ENCODE data around the gene SPARC.

SPARC gene

DNA sequence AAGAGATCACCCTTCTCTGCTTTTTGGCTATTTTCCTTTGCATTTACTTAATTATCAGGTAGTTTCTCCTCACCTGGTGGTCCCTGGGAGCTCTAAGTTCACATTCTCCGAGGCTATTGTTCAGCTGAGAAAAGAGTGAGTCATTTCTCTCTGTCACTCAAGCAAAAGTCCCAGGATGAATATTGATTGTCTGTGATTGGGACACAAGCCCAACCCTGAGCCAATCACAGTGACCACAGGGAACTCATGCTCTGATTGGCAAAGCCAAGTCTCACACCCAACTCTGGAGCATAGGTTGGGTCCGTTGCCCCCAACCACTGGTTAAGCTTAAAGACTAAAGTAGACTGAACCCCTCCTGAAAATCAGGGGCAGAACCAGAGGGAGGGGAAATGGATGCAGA, 67.8 kb downstream of the SPARC start:
- no peak for DNase-seq

DNA sequence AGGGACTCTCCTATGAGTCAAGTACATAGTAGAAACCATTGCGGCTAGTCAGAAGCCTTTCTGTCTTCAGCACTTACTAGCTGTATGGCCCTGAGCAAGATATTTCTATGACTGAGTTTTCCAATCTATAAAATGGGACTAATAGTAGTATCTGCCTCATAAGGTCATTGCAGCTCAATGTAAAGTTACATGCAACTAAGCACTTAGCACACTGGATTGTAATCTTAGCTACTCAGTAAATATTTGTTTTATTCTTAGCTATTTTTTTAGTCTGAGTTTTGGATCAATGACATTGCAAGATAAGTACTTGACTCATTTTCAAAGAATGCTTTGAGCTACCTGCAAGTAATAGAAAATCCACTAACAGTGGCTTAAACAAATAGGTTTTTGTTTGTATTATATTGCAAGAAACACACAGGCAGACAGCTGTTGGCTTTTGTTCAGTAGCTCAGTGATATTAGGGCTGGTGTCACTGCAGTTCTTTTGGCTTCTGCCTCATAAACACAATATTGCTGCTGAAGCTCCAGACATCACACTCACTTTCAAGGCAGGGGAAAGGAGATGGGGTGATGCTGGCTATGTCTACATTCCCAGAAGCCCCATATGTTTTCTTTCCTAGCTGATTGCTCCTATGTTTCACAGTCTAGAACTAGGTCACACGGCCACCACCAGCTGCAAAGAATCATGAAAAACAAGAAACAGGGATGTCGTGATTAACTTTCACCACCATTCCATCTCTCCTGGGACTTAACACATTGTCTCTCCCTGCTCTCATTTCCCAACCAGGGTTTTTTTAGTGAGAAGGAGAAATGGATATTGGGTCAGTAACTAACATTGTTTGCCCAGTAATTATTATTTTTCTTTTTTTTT, 68.6 kb downstream of the SPARC start:
- DNase-seq: no peak

DNA sequence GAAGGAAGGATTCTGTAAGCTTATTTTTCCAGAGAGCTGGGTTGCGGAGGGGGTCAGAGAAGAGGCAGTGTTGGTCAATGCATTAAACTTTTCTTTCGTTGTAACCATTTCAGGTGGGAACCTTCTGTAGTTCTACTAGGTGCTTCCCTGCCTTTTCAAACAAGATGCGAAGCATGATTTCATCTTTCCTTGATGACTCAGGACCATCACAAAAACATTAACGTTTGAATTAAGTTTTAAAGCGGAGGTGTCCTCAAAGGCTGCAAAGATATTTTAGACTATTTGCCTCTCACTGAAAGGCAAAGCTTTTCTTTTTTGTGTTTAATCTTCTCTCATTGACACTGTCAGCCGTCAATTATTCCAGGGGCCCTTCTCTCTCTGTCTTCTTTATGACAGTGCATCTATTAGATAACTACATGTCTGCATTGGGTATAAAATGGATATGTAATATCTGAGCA, 69.3 kb downstream of the SPARC start:
- no peak for DNase-seq

DNA sequence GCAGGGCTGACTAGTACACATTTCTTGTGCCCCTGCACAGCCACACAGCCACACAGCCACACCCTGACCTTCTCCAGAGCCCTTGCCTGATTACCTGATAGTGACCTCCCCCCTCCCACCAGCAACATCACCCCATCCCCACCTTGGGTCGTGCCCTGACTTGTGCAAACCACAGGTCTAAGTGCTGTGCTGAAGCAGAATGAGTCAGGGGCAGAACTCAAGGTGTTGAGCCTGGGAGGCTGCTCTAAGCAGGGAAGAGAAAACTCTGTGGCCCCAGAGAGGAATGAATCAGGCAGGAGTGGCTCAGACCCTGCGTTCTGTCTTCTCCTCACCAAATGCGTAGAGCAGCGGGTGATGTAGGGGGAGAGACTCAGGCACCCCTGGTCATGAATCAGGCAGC, 71.3 kb downstream of the SPARC start:
- peak; percentile 34 for DNase-seq

DNA sequence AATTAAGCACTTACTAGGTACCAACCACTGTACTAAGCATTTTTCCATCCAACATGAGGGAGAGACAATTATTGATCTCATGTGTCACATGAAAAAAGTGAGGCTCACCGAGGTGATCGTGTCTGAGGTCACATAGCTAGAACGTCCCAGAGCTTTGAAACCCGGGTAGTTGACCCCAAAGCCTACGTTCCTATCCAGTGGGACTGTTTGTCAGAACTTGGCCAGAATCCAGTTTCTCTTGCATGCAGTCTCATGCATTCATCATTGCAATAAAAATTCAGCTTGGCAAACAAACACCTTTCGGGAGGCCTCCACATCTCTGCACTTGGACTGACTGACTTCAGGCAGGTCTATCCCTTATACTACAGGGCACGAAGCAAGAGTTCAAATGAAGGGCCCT, 72.2 kb downstream of the SPARC start:
- DNase-seq: no peak

DNA sequence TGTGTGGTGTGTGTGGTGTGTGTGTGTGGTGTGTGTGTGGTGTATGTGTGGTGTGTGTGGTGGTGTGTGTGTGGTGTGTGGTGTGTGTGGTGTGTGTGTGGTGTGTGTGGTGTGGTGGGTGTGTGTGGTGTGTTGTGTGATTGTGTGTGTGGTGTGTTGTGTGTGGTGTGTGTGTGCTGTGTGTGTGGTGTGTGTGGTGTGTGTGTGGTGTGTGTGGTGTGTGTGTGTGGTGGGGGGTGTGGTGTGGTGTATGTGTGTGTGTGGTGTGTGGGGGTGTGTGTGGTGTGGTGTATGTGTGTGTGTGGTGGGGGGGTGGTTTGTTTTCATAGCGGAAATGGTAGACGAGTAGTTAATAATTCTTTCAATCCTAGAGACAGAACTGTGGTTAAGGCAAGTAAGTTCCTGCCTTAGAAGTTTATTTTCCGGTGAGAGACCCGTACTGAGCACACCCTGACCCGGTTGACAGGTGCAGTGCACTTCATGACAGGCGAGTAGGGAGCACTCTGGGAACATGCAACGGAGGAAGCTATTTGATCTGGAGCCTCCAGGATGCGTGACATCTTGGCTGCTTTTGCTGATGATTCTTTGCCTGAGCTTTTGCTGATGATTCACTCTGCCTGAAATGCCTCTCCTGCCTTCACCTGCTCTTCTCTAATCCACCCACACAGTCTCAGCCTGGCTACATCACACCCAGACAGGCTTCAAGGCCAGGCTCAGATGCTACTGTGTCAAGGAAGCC, 73.9 kb downstream of the SPARC start:
- DNase-seq: peak; percentile 74

DNA sequence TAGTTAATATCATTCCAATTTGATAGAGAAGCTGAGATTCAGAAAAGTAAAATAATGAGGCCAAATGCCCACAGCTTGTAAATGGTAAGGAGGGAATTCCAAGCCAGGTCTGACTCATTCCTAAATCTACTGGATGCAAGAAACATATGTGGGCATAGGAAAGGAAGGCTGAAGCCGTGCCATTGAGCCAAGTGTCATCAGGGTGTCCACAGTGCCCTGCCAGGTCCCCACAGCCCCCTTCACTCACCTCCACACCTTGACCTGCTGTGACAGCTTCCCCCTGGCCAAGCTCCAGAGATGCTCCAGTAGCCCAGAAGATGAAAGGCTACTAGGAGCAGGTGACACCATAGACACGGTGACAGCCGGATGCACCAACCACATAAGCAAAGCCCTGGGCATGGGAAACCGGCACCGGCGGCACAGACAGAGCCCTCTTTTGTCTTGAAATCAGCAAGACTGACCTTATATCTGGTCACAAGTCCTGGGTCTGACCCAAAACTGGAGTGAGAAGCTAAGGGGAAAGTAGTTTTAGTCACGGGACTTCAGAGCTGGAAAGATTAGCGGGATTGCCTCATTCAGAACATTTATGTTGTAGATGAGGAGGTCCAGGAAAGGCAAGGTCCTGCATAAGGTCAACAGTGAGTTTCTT, 75.5 kb downstream of the SPARC start:
- DNase-seq: no peak
